B cell (primary cell): ENCODE data around the gene CRAMP1. TPM values are rescaled to one million over a fixed set of nuclear protein-coding genes. Genes with fewer than 3 reads are reported as not detected.
"Not testable (repeated sequence)": the region's sequence is repeated elsewhere in the genome, so short reads cannot be mapped to it uniquely, and the experiment has no call there.

Experiments
- ATAC-seq: fragments of 200-7000 bp; cut with Tn5 transposase; one replicate; pipeline ENCODE4 v1.10.0; 2021; ENCODE audit warnings: low read depth, mild to moderate bottlenecking, moderate number of reproducible peaks, moderate library complexity
- CTCF ChIA-PET: fragments of 350-600 bp; sonication (Branson Sonifier 250); formaldehyde crosslinking; loops from one replicate; lab custom pipeline; 2021; ENCODE audit warnings: antibody characterized with exemption, inconsistent platforms; lab: Charles Lee
- POLR2A ChIA-PET: fragments of 350-600 bp; sonication (Branson Sonifier 250); formaldehyde crosslinking; loops from one replicate; lab custom pipeline; 2021; ENCODE audit warnings: antibody characterized with exemption; lab: Charles Lee
- DNase-seq: peaks from one replicate; pipeline ENCODE4 v3.0.0; 2013
- H2AFZ ChIP-seq: 2 replicates; pipeline ENCODE4 v1.6.1; 2012; ENCODE audit warnings: mild to moderate bottlenecking, low read depth, low read length; ENCODE audit not compliant: insufficient read depth, poor library complexity, severe bottlenecking
- H3K27ac ChIP-seq, 2 donors: 1 replicate in 1 of 2; 2 replicates in 1 of 2; pipeline ENCODE4 v1.5.1; 2012 to 2013; ENCODE audit warnings: low read length in 2 of 2, mild to moderate bottlenecking in 2 of 2, moderate library complexity in 1 of 2
- H3K27me3 ChIP-seq, 4 experiments: fragments of 200-600 bp in 1 of 4; sonication (generic) in 1 of 4; replicated peaks in 1 of 4; 1 replicate in 2 of 4; 2 replicates in 2 of 4; pipeline versions ENCODE4 v1.6.1 to v1.7.0; 2013 to 2016; ENCODE audit warnings: low read length in 3 of 4, mild to moderate bottlenecking in 2 of 4, mixed read lengths in 1 of 4, moderate library complexity in 1 of 4; ENCODE audit not compliant: insufficient read depth in 4 of 4, control insufficient read depth in 3 of 4; ENCODE audit errors: control extremely low read depth in 1 of 4
- H3K36me3 ChIP-seq, 2 experiments: replicated peaks in 1 of 2; 1 replicate in 1 of 2; 2 replicates in 1 of 2; pipeline versions ENCODE4 v1.6.1 to v1.7.1; 2013; ENCODE audit warnings: low read length in 1 of 2; ENCODE audit not compliant: insufficient read depth in 2 of 2, control insufficient read depth in 1 of 2; ENCODE audit errors: control extremely low read depth in 1 of 2, extremely low read depth in 1 of 2
- H3K4me1 ChIP-seq, 2 donors: fragments of 200-600 bp in 1 of 2; sonication (generic) in 1 of 2; 1 replicate in 1 of 2; 2 replicates in 1 of 2; pipeline versions ENCODE4 v1.5.1 to v1.6.1; 2013 to 2017; ENCODE audit warnings: low read length in 2 of 2; ENCODE audit not compliant: control insufficient read depth in 2 of 2, insufficient read depth in 2 of 2
- H3K4me2 ChIP-seq: replicated peaks from 2 replicates; pipeline ENCODE3; 2012; ENCODE audit warnings: mild to moderate bottlenecking, low read depth, low read length; ENCODE audit not compliant: poor library complexity, severe bottlenecking
- H3K4me3 ChIP-seq, 5 experiments: fragments of 200-600 bp in 1 of 5; sonication (generic) in 1 of 5; 1 replicate in 3 of 5; 2 replicates in 2 of 5; pipeline versions ENCODE4 v1.5.1 to v1.7.0; 2011 to 2016; ENCODE audit warnings: low read length in 4 of 5, mild to moderate bottlenecking in 4 of 5, low read depth in 2 of 5, control low read depth in 1 of 5, moderate library complexity in 1 of 5; ENCODE audit not compliant: insufficient read depth in 1 of 5; ENCODE audit errors: control extremely low read depth in 1 of 5, extremely low read depth in 1 of 5
- H3K79me2 ChIP-seq: fragments of 200-600 bp; sonication (generic); one replicate; pipeline ENCODE4 v1.6.0; 2016; ENCODE audit warnings: low read length; ENCODE audit not compliant: control insufficient read depth, insufficient read depth
- H3K9ac ChIP-seq: fragments of 200-600 bp; sonication (generic); 2 replicates; pipeline ENCODE4 v1.6.1; 2017; ENCODE audit warnings: mild to moderate bottlenecking, low read length, moderate library complexity
- H3K9me3 ChIP-seq, 3 donors: one replicate each; pipeline versions ENCODE4 v1.6.1 to v1.7.1; 2013; ENCODE audit warnings: low read length in 2 of 3; ENCODE audit not compliant: control insufficient read depth in 2 of 3, insufficient read depth in 1 of 3; ENCODE audit errors: control extremely low read depth in 1 of 3
- H4K20me1 ChIP-seq: 2 replicates; pipeline ENCODE4 v1.6.0; 2012; ENCODE audit warnings: mild to moderate bottlenecking, low read length; ENCODE audit not compliant: insufficient read depth, control insufficient read depth, poor library complexity, severe bottlenecking
- H3K27ac Mint-ChIP-seq: one replicate; pipeline ENCODE4 v1.8.0; 2021; ENCODE audit warnings: mixed read lengths
- H3K27me3 Mint-ChIP-seq: one replicate; pipeline ENCODE4 v1.8.0; 2021; ENCODE audit warnings: mixed read lengths
- H3K4me1 Mint-ChIP-seq: one replicate; pipeline ENCODE4 v1.8.0; 2021; ENCODE audit warnings: mixed read lengths
- H3K4me3 Mint-ChIP-seq: one replicate; pipeline ENCODE4 v1.8.0; 2021; ENCODE audit warnings: mixed read lengths
- H3K9me3 Mint-ChIP-seq: one replicate; pipeline ENCODE4 v1.8.0; 2022; ENCODE audit warnings: mixed read lengths; ENCODE audit not compliant: insufficient read depth
- EZH2 ChIP-seq: IDR thresholded peaks from 2 replicates; pipeline ENCODE4 v1.6.1; 2012; ENCODE audit warnings: borderline replicate concordance, low read depth, mild to moderate bottlenecking, moderate library complexity, low read length; ENCODE audit not compliant: insufficient read depth, poor library complexity, severe bottlenecking
- WGBS: methylation state at CpG from one replicate; pipeline ENCODE4 v1.1.5; 2013; ENCODE audit warnings: missing lambda C conversion rate; ENCODE audit not compliant: insufficient coverage; 5-methylcytosine and 5-hydroxymethylcytosine counted together
- intact Hi-C: fragments of 100-400 bp; cut with micrococcal nuclease; formaldehyde crosslinking; loops from one replicate; pipeline ENCODE4 v1.10.0; 2022
- polyA plus RNA-seq: library from polyadenylated mRNA; depleted of rRNA; stranded (reverse); fragments of >200 nt; gene quantifications from 2 replicates; pipeline ENCODE4 v1.2.3, GENCODE V29; 2012
- total RNA-seq, 2 donors: library from RNA; stranded (reverse); fragments of 120-200 nt in 1 of 2; gene quantifications; 1 replicate in 1 of 2; 2 replicates in 1 of 2; pipeline versions ENCODE4 v1.2.3 to v1.2.4, GENCODE V29; 2013 to 2022
- TF ChIP-seq, protein P1 (sequence below): fragments of 200-600 bp; IDR thresholded peaks from one replicate; pipeline ENCODE4 v1.8.0; 2022; ENCODE audit warnings: antibody characterized with exemption, mild to moderate bottlenecking

The CRAMP1 gene
- total and polyA plus RNA-seq, 2 donors (not counting 1 experiment from before 2014, with no cell fraction given): 21.0 to 33.9 TPM

- WGBS: 46% methylated on average over 6 of the region's 12 CpGs
- Mint-ChIP-seq H3K27ac (peak overlapping the region; percentile 84), H3K4me3 (peak overlapping the region; percentile 59), H3K4me1 (peaks cover 53% of the 10 kb centered on the region)
- H3K4me3 ChIP-seq, H3K27me3 ChIP-seq, H3K9me3 ChIP-seq, H3K36me3 ChIP-seq, H3K9ac ChIP-seq, H3K27me3 Mint-ChIP-seq, H3K9me3 Mint-ChIP-seq, intact Hi-C loops, H2AFZ ChIP-seq: not testable (repeated sequence)
- CTCF ChIA-PET: interaction anchor here (1.6 to 3.0 kb wide), 2 partner anchors 14 to 63 kb away, joined by 3 to 11 read pairs; partner anchors contain the start of genes MAPK8IP3, NUBP2 and SPSB3
- peaks cover 75 to 94% of the 10 kb centered on the region in 2 donors for H3K4me1 ChIP-seq
- DNase-seq (peak; percentile 75), ATAC-seq (peak; percentile 44)
- peak overlapping the region; percentile 57 to 62 for H3K27ac ChIP-seq
- peak overlapping the region; percentile 58 for H3K4me2 ChIP-seq
- H3K79me2 ChIP-seq: peaks cover 91% of the 10 kb centered on the region
- POLR2A ChIA-PET: interaction anchor here (0.9 kb wide), 1 partner anchor 14 kb away, joined by 7 read pairs; the partner anchor contains the start of gene MAPK8IP3
- peaks cover 17% of the 10 kb centered on the region for H4K20me1 ChIP-seq
These were observed 107.5 kb downstream of the CRAMP1 start for GRCh38 chr16:1719559-1720229.

GRCh38 chr16:1721372-1721771, 109.2 kb downstream of the CRAMP1 start:
- WGBS: 85% methylated on average over 4 of the region's 9 CpGs
- H3K9me3 ChIP-seq: peaks cover 0 to 8% (median 0%) of the 10 kb centered on the region in 3 donors
- H3K9ac ChIP-seq: no peak overlapping the region
- TF ChIP-seq, protein P1, sequence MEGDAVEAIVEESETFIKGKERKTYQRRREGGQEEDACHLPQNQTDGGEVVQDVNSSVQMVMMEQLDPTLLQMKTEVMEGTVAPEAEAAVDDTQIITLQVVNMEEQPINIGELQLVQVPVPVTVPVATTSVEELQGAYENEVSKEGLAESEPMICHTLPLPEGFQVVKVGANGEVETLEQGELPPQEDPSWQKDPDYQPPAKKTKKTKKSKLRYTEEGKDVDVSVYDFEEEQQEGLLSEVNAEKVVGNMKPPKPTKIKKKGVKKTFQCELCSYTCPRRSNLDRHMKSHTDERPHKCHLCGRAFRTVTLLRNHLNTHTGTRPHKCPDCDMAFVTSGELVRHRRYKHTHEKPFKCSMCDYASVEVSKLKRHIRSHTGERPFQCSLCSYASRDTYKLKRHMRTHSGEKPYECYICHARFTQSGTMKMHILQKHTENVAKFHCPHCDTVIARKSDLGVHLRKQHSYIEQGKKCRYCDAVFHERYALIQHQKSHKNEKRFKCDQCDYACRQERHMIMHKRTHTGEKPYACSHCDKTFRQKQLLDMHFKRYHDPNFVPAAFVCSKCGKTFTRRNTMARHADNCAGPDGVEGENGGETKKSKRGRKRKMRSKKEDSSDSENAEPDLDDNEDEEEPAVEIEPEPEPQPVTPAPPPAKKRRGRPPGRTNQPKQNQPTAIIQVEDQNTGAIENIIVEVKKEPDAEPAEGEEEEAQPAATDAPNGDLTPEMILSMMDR: no peak
- no peak for TF ChIP-seq EZH2
- H3K36me3 ChIP-seq: peaks cover 0 to 8% of the 10 kb centered on the region in 2 experiments
- CTCF ChIA-PET: no interaction called here
- intact Hi-C loops: no loop called here
- POLR2A ChIA-PET: no interaction called here
- Mint-ChIP-seq H3K27me3 (no peaks in the 10 kb centered on the region), H3K9me3 (no peaks in the 10 kb centered on the region), H3K4me3 (no peak overlapping the region), H3K4me1 (peaks cover 52% of the 10 kb centered on the region), H3K27ac (no peak overlapping the region)
- H3K79me2 ChIP-seq: peaks cover 89% of the 10 kb centered on the region
- no peak overlapping the region for H3K4me2 ChIP-seq
- DNase-seq (no peak), ATAC-seq (no peak)
- no peak overlapping the region for H3K4me3 ChIP-seq
- H3K4me1 ChIP-seq: peaks cover 74 to 94% of the 10 kb centered on the region in 2 donors
- peak overlapping the region in 1 of 2 donors; percentile 4 for H3K27ac ChIP-seq
- H3K27me3 ChIP-seq: no peaks in the 10 kb centered on the region
- H2AFZ ChIP-seq: no peak overlapping the region
- H4K20me1 ChIP-seq: peaks cover 26% of the 10 kb centered on the region
